Measurements from ENCODE around the gene GRAMD1C.

DNA sequence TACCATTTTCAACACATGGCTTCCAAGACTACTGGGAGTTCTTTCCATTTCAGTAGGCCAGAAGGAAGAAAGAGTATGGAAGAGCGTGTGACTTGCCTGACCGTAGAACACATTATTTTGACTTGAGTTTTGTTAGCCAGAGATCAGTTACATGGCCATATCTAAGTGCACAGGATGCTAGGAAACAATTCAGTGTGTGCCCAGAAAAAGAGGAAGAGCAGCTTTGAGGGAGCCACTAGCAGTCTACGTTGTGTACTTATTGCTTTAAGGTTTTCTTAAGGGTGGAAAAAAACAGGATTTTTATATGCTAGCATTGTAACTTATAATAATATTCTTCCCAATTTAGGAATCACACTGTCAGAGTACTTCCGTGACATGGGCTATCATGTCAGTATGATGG lies 44.1 kb upstream of the GRAMD1C start:
- no peak for TF ChIP-seq EZH2 (optimal IDR thresholded peaks at IDR 0.05; ENCODE audit: low read depth, low read length)
- TF ChIP-seq, protein P1, sequence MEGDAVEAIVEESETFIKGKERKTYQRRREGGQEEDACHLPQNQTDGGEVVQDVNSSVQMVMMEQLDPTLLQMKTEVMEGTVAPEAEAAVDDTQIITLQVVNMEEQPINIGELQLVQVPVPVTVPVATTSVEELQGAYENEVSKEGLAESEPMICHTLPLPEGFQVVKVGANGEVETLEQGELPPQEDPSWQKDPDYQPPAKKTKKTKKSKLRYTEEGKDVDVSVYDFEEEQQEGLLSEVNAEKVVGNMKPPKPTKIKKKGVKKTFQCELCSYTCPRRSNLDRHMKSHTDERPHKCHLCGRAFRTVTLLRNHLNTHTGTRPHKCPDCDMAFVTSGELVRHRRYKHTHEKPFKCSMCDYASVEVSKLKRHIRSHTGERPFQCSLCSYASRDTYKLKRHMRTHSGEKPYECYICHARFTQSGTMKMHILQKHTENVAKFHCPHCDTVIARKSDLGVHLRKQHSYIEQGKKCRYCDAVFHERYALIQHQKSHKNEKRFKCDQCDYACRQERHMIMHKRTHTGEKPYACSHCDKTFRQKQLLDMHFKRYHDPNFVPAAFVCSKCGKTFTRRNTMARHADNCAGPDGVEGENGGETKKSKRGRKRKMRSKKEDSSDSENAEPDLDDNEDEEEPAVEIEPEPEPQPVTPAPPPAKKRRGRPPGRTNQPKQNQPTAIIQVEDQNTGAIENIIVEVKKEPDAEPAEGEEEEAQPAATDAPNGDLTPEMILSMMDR (IDR thresholded peaks at IDR 0.05; ENCODE audit: low read length) = no peak

All from MM.1S (cell line).